ENCODE results near the gene CXCL5.
"Not testable (repeated sequence)": the region's sequence is repeated elsewhere in the genome, so short reads cannot be mapped to it uniquely, and the experiment has no call there.

CXCL5 gene

GRCh38 chr4:74015126-74015780 is 16.8 kb upstream of the CXCL5 start:
- no peak for DNase-seq (ENCODE audit: low read depth)

GRCh38 chr4:74014332-74014731 is 15.9 kb upstream of the CXCL5 start:
- DNase-seq (ENCODE audit: low read depth) = no peak

GRCh38 chr4:74013264-74013663 is 14.8 kb upstream of the CXCL5 start:
- DNase-seq (ENCODE audit: low read depth) = no peak

- DNase-seq (ENCODE audit: low read depth) = no peak
These were observed 13.7 kb upstream of the CXCL5 start for GRCh38 chr4:74012130-74012529.

- DNase-seq (ENCODE audit: low read depth) = no peak
These were observed 10.8 kb upstream of the CXCL5 start for GRCh38 chr4:74009307-74009706.

GRCh38 chr4:74006009-74006476 is 7.6 kb upstream of the CXCL5 start:
- DNase-seq (ENCODE audit: low read depth) = no peak

- no peak for DNase-seq (ENCODE audit: low read depth)
These were observed 7.1 kb upstream of the CXCL5 start for GRCh38 chr4:74005528-74005927.

- DNase-seq (ENCODE audit: low read depth) = no peak
These were observed 6.2 kb upstream of the CXCL5 start for GRCh38 chr4:74004668-74005067.

- DNase-seq (ENCODE audit: low read depth) = no peak
These were observed 1.8 kb upstream of the CXCL5 start for GRCh38 chr4:74000301-74000700.

- DNase-seq (ENCODE audit: low read depth) = no peak
These were observed 6.4 kb downstream of the CXCL5 start for GRCh38 chr4:73992050-73992449.

- no peak for DNase-seq (ENCODE audit: low read depth)
These were observed 6.8 kb downstream of the CXCL5 start for GRCh38 chr4:73991742-73992000.

- DNase-seq (ENCODE audit: low read depth) = no peak
These were observed 7.3 kb downstream of the CXCL5 start for GRCh38 chr4:73990988-73991741.

- no peak for DNase-seq (ENCODE audit: low read depth)
These were observed 8.5 kb downstream of the CXCL5 start for GRCh38 chr4:73989928-73990327.

GRCh38 chr4:73989031-73989430 is 9.4 kb downstream of the CXCL5 start:
- no peak for DNase-seq (ENCODE audit: low read depth)

- no peak for DNase-seq (ENCODE audit: low read depth)
These were observed 10.4 kb downstream of the CXCL5 start, which contains the start of gene PPBP for GRCh38 chr4:73988061-73988460. TSS of gene PPBP (minus strand) at chr4:73988190. CDS start at chr4:73988103, 87 bp downstream.

- DNase-seq (ENCODE audit: low read depth) = no peak
These were observed 13.0 kb downstream of the CXCL5 start for GRCh38 chr4:73985528-73985852.

GRCh38 chr4:73984736-73985527 is 13.5 kb downstream of the CXCL5 start:
- DNase-seq (ENCODE audit: low read depth) = no peak

GRCh38 chr4:73981175-73981574 is 17.3 kb downstream of the CXCL5 start:
- not testable (repeated sequence) for DNase-seq (ENCODE audit: low read depth)

- DNase-seq (ENCODE audit: low read depth) = no peak
These were observed 19.0 kb downstream of the CXCL5 start for GRCh38 chr4:73979407-73979957.

GRCh38 chr4:73978886-73979285 is 19.6 kb downstream of the CXCL5 start:
- DNase-seq (ENCODE audit: low read depth) = no peak

- no peak for DNase-seq (ENCODE audit: low read depth)
These were observed 21.8 kb downstream of the CXCL5 start for GRCh38 chr4:73976716-73977115.

- no peak for DNase-seq (ENCODE audit: low read depth)
These were observed 22.3 kb downstream of the CXCL5 start for GRCh38 chr4:73976217-73976616.

GRCh38 chr4:73974352-73974751 is 24.1 kb downstream of the CXCL5 start:
- no peak for DNase-seq (ENCODE audit: low read depth)

Measured in stimulated activated CD8-positive, alpha-beta memory T cell treated with anti-CD3 and anti-CD28 coated beads, Interleukin-12 subunit alpha, Interleukin-12 subunit beta, amount 100 ng/mL, for 1 hour (primary cell).